GM23248 (cell line): ENCODE data around the gene MRTFB. TPM values are rescaled to one million over a fixed set of nuclear protein-coding genes. Genes with fewer than 3 reads are reported as not detected.

ENCODE experiments used
- DNase-seq: peaks from one replicate; pipeline ENCODE4 v3.0.0-alpha.2; 2015
- H2AFZ ChIP-seq: fragments of 200-600 bp; sonication (generic); 2 replicates; pipeline ENCODE4 v1.6.1; 2016; ENCODE audit warnings: antibody characterized with exemption
- H3F3A ChIP-seq: fragments of 200-600 bp; sonication (generic); 2 replicates; pipeline ENCODE4 v1.6.1; 2016; ENCODE audit warnings: mild to moderate bottlenecking, antibody characterized with exemption, mixed run types; ENCODE audit not compliant: insufficient read depth
- H3K27ac ChIP-seq: fragments of 200-600 bp; sonication (generic); 2 replicates; pipeline ENCODE4 v1.5.1; 2016; ENCODE audit warnings: mild to moderate bottlenecking
- H3K27me3 ChIP-seq: fragments of 200-600 bp; sonication (generic); replicated peaks from 2 replicates; pipeline ENCODE4 v1.6.1; 2016; ENCODE audit warnings: mild to moderate bottlenecking; ENCODE audit not compliant: insufficient read depth
- H3K36me3 ChIP-seq: fragments of 200-600 bp; sonication (generic); 2 replicates; pipeline ENCODE4 v1.6.1; 2016; ENCODE audit warnings: low read depth, mild to moderate bottlenecking
- H3K4me1 ChIP-seq: fragments of 200-600 bp; sonication (generic); 2 replicates; pipeline ENCODE4 v1.6.1; 2016; ENCODE audit warnings: mild to moderate bottlenecking; ENCODE audit not compliant: insufficient read depth
- H3K4me2 ChIP-seq: fragments of 200-600 bp; sonication (generic); one replicate; pipeline ENCODE4 v1.6.1; 2016; ENCODE audit warnings: mild to moderate bottlenecking; ENCODE audit not compliant: unreplicated experiment
- H3K4me3 ChIP-seq: fragments of 200-600 bp; sonication (generic); 2 replicates; pipeline ENCODE4 v1.5.1; 2016; ENCODE audit warnings: mild to moderate bottlenecking
- H3K79me2 ChIP-seq: fragments of 200-600 bp; sonication (generic); 2 replicates; pipeline ENCODE4 v1.6.1; 2016; ENCODE audit warnings: mild to moderate bottlenecking; ENCODE audit not compliant: insufficient read depth
- H3K9ac ChIP-seq: fragments of 200-600 bp; sonication (generic); 2 replicates; pipeline ENCODE4 v1.6.1; 2016; ENCODE audit warnings: mild to moderate bottlenecking
- H3K9me2 ChIP-seq: fragments of 200-600 bp; sonication (generic); 2 replicates; pipeline ENCODE4 v1.6.1; 2016; ENCODE audit warnings: mixed run types, mild to moderate bottlenecking, moderate library complexity; ENCODE audit not compliant: insufficient read depth
- H3K9me3 ChIP-seq: fragments of 200-600 bp; sonication (generic); one replicate; pipeline ENCODE4 v1.6.1; 2017; ENCODE audit warnings: low read depth
- H4K20me1 ChIP-seq: fragments of 200-600 bp; sonication (generic); 2 replicates; pipeline ENCODE4 v1.6.0; 2016; ENCODE audit not compliant: insufficient read depth
- EZH2 ChIP-seq: fragments of 200-600 bp; sonication (generic); IDR thresholded peaks from 2 replicates; pipeline ENCODE4 v1.6.1; 2018; ENCODE audit warnings: antibody characterized with exemption, mild to moderate bottlenecking; ENCODE audit not compliant: insufficient read depth, poor library complexity, severe bottlenecking
- EZH2phosphoT487 ChIP-seq: fragments of 200-600 bp; sonication (generic); IDR thresholded peaks from 2 replicates; pipeline ENCODE4 v1.6.1; 2018; ENCODE audit warnings: antibody characterized with exemption, moderate library complexity, mild to moderate bottlenecking, low read depth; ENCODE audit not compliant: insufficient read depth
- WGBS, 2 experiments: methylation state at CpG; one replicate each; pipeline ENCODE4 v1.1.6; 2015 to 2017; ENCODE audit warnings: low lambda C conversion rate in 2 of 2, low coverage in 1 of 2; ENCODE audit errors: missing lambda C conversion rate in 2 of 2; 5-methylcytosine and 5-hydroxymethylcytosine counted together
- in situ Hi-C: fragments of 300-500 bp; cut with MboI; formaldehyde crosslinking; loops from 2 replicates; pipeline ENCODE4 v1.15.0; 2020
- polyA plus RNA-seq: library from polyadenylated mRNA; unstranded; fragments of >200 nt; fragmentation: Nextera tagmentation; extraction: Ambion mirVana; gene quantifications from 2 replicates; pipeline ENCODE4 v1.2.1, GENCODE V29; 2016
- total RNA-seq: library from RNA; depleted of rRNA; stranded (reverse); fragments of >200 nt; shearing (Covaris generic); gene quantifications from 2 replicates; pipeline ENCODE4 v1.2.3, GENCODE V29; 2014

MRTFB gene
- total and polyA plus RNA-seq, 2 experiments from 2014 or later, result 3.1 to 5.1 TPM

DNA sequence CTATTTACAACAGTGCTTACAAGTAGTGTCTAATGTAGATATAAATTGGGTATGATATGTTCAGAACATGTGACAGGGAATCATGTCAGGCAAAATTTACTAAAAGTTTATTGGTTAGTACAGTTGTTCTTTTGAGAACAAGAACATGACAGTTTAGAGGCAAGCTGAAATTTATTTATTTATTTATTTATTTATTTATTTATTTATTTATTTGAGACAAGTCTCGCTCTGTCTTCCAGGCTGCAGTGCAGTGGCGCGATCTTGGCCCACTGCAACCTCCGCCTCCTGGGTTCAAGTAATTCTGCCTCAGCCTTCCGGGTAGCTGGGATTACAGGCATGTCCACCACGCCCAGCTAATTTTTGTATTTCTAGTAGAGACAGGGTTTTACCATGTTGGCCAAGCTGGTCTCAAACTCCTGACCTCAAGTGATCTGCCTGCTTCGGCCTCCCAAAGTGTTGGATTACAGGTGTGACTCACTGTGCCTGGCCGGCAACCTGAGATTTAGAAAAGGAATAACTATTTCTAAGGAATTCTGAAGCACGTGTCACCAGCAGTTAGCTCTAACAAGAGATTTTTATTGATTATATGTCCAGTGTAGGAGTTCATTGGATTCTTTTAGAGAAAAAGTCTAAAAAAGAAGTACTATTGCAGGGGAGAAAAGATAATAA, 24.9 kb downstream of the MRTFB start:
- in situ Hi-C loops, result no loop called here
- Histone ChIP-seq H2AFZ (no peak overlapping the region), H3K4me2 (no peak overlapping the region), H3K9me3 (no peaks in the 10 kb centered on the region), H4K20me1 (0 out of 2 replicates have a peak, but pooled peaks cover 3% of the 10 kb centered on the region), H3K27me3 (no peaks in the 10 kb centered on the region), H3K9me2 (no peaks in the 10 kb centered on the region), H3K9ac (no peak overlapping the region), H3K4me1 (no peaks in the 10 kb centered on the region; the same call in 1 of the 2 replicates), H3K27ac (no peak overlapping the region), H3F3A (no peaks in the 10 kb centered on the region), H3K36me3 (no peaks in the 10 kb centered on the region), H3K79me2 (peaks cover 8% of the 10 kb centered on the region; the same call in 1 of the 2 replicates), H3K4me3 (no peak overlapping the region)
- no peak for DNase-seq
- no peak for TF ChIP-seq EZH2phosphoT487
- TF ChIP-seq EZH2, result no peak
- 96 to 97% methylated on average over 9 of the region's 9 CpGs for WGBS, 2 experiments

GRCh38 chr16:14097182-14097959, 26.3 kb downstream of the MRTFB start:
- no peak for DNase-seq
- no peak overlapping the region for H3K9ac ChIP-seq

DNA sequence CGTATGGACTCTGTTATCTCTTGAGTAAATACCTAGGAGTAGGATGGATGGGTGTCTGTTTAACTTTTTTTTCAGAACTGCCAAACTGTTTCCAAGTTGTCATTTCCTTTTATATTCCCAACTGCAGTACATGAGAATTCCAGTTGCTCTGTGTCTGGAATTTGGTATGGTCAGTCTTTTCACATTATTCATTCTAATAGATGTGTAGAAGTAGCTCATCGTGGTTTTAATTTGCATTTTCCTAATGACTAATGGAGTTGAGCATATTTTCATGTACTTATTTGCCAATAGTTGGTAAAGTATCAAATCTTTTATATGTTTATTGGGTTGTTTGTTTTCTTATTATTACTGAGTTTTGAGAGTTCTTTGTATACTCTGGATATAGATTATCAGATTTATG, 27.0 kb downstream of the MRTFB start:
- Histone ChIP-seq H3K9ac (no peak overlapping the region), H3K9me2 (no peaks in the 10 kb centered on the region), H3K36me3 (no peaks in the 10 kb centered on the region), H3K79me2 (peaks cover 13% of the 10 kb centered on the region; the same call in 1 of the 2 replicates), H3F3A (no peaks in the 10 kb centered on the region), H3K9me3 (no peaks in the 10 kb centered on the region), H3K27ac (no peak overlapping the region), H3K4me1 (no peaks in the 10 kb centered on the region; the same call in 1 of the 2 replicates), H4K20me1 (0 out of 2 replicates have a peak, but pooled peaks cover 3% of the 10 kb centered on the region), H2AFZ (no peak overlapping the region), H3K4me2 (no peak overlapping the region), H3K27me3 (no peaks in the 10 kb centered on the region), H3K4me3 (no peak overlapping the region)
- no peak for TF ChIP-seq EZH2phosphoT487
- no peak for TF ChIP-seq EZH2
- WGBS, 2 experiments, result 57 to 61% methylated on average over 2 of the region's 2 CpGs
- DNase-seq, result peak; percentile 21
- in situ Hi-C loops, result no loop called here

More at GRCh38 chr16:14097182-14097959, 26.3 kb downstream of the MRTFB start:
- 72 to 74% methylated on average over 4 of the region's 4 CpGs for WGBS, 2 experiments
- H4K20me1 ChIP-seq, result 0 out of 2 replicates have a peak, but pooled peaks cover 3% of the 10 kb centered on the region
- no peaks in the 10 kb centered on the region for H3K9me3 ChIP-seq
- H3F3A ChIP-seq, result no peaks in the 10 kb centered on the region
- no peaks in the 10 kb centered on the region; the same call in 1 of the 2 replicates for H3K4me1 ChIP-seq
- no peak overlapping the region for H3K27ac ChIP-seq
- peaks cover 13% of the 10 kb centered on the region; the same call in 1 of the 2 replicates for H3K79me2 ChIP-seq
- H3K27me3 ChIP-seq, result no peaks in the 10 kb centered on the region
- no peaks in the 10 kb centered on the region for H3K9me2 ChIP-seq
- H2AFZ ChIP-seq, result no peak overlapping the region
- no peaks in the 10 kb centered on the region for H3K36me3 ChIP-seq
- in situ Hi-C loops, result no loop called here
- H3K4me2 ChIP-seq, result no peak overlapping the region
- H3K4me3 ChIP-seq, result no peak overlapping the region
- no peak for TF ChIP-seq EZH2phosphoT487
- TF ChIP-seq EZH2, result no peak

DNA sequence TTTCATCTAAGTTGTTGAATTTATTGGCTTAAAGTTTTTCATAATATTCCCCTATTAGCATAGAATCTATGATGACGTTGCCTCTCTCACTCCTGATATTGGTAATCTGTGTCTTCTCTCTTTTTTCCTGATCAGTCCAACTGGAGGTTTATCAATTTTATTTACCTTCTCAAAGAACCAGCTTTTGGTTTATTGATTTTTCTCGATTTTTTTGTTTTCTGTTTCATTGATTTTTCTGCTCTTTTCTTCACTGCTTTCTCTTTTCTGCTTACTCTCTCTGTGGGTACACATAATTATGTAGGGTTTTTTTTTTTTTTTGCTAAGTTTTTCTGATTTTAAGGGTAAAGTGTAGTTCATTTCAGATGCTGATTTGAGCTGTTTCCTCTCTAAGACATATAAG, 29.7 kb downstream of the MRTFB start:
- peaks cover 13% of the 10 kb centered on the region; the same call in 1 of the 2 replicates for H3K79me2 ChIP-seq

More for the DNA sequence above, 29.7 kb downstream of the MRTFB start:
- H3K9me3 ChIP-seq, result no peaks in the 10 kb centered on the region
- H3K9ac ChIP-seq, result no peak overlapping the region
- no peaks in the 10 kb centered on the region for H3F3A ChIP-seq
- no peak overlapping the region for H3K4me3 ChIP-seq
- in situ Hi-C loops, result no loop called here
- H3K27ac ChIP-seq, result no peak overlapping the region
- 0 out of 2 replicates have a peak, but pooled peaks cover 3% of the 10 kb centered on the region for H4K20me1 ChIP-seq
- no peak overlapping the region for H3K4me2 ChIP-seq
- H3K9me2 ChIP-seq, result no peaks in the 10 kb centered on the region
- 91 to 95% methylated on average over 2 of the region's 2 CpGs for WGBS, 2 experiments
- no peaks in the 10 kb centered on the region for H3K27me3 ChIP-seq
- H3K36me3 ChIP-seq, result no peaks in the 10 kb centered on the region
- no peak for DNase-seq
- TF ChIP-seq EZH2, result no peak
- TF ChIP-seq EZH2phosphoT487, result no peak
- no peaks in the 10 kb centered on the region; the same call in 1 of the 2 replicates for H3K4me1 ChIP-seq
- H2AFZ ChIP-seq, result no peak overlapping the region
